ENCODE data around the gene TNRC6B. TPM values are rescaled to one million over a fixed set of nuclear protein-coding genes. Genes with fewer than 3 reads are reported as not detected.

Gene TNRC6B
- total RNA-seq, 1 experiment from 2014 or later: 58.1 TPM

DNA sequence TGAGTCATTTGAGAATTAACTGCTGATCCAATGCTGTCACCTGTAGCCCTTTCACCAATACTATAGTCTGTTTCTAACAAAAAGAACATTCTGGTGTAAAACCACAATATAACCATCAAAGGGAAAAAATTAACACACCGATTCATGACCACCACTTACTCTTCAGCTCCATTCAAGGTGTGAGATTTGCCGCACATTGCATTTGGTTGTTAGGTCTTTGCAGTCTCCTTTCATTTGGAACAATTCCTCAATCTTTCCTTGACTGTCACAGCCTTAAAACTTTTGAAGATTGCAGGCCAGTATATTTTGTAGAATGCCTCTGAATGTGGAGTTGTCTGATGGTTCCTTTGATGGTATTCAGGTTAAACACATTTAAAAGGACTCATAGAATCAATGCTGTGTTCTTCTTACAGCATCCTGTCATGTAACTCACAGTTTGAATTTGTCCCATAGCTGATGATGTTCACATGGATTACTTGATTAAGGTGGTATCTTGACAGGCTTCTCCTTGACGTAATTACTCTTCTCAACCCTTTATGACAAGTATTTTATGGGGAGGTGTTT is 63.6 kb downstream of the TNRC6B start:
- Mint-ChIP-seq H3K9me3 (no peaks in the 10 kb centered on the region), H3K27me3 (ENCODE audit: low read depth) (no peaks in the 10 kb centered on the region), H3K4me1 (peaks cover 55 to 61% of the 10 kb centered on the region in 2 experiments), H3K4me3 (no peak overlapping the region), H3K27ac (peak overlapping the region in 1 of 3 experiments; percentile 65; a peak in 1 of 7 replicates), H3K36me3 (ENCODE audit: insufficient read depth in 1 of 3, low read depth in 3 of 3) (peaks cover 0 to 14% (median 8%) of the 10 kb centered on the region in 3 experiments; a peak in 6 of 7 replicates)
- H3K18ac ChIP-seq (ENCODE audit: insufficient read length, low read depth, low read length): no peak overlapping the region
- no peak overlapping the region for H2BK20ac ChIP-seq (ENCODE audit: low read depth, low read length, poor library complexity, severe bottlenecking)
- peaks cover 4% of the 10 kb centered on the region; the same call in 1 of the 2 replicates for H3K4me1 ChIP-seq (ENCODE audit: insufficient read depth, low read length)
- H3K9ac ChIP-seq (ENCODE audit: extremely low read depth, insufficient read length, low read length): no peak overlapping the region
- H3K79me2 ChIP-seq (ENCODE audit: insufficient read depth, low read length): peaks cover 42% of the 10 kb centered on the region; the same call in 1 of the 2 replicates
- no peaks in the 10 kb centered on the region for H3K23me2 ChIP-seq (ENCODE audit: insufficient read length, low read depth, low read length, poor library complexity, severe bottlenecking)
- H4K8ac ChIP-seq (replicated peaks; ENCODE audit: insufficient read length, low read depth, low read length): no peak overlapping the region
- peaks cover 3% of the 10 kb centered on the region for H4K20me1 ChIP-seq (ENCODE audit: control insufficient read depth, insufficient read depth, insufficient read length)
- no peak overlapping the region for H2AFZ ChIP-seq (ENCODE audit: low read length)
- peaks cover 14% of the 10 kb centered on the region for H3K79me1 ChIP-seq (ENCODE audit: insufficient read depth, low read depth, low read length, poor library complexity, severe bottlenecking)
- no peak overlapping the region for H3K14ac ChIP-seq (ENCODE audit: insufficient read depth, low read length)
- no peak overlapping the region for H2AK5ac ChIP-seq (ENCODE audit: insufficient read length, low read length)
- no peak overlapping the region for H2BK15ac ChIP-seq (ENCODE audit: low read depth, low read length)
- peak; percentile 3 for DNase-seq
- WGBS (ENCODE audit: extremely low coverage, insufficient read length, low lambda C conversion rate): no CpG with 5 or more reads among the region's 3 CpGs
- no peak overlapping the region for H2BK12ac ChIP-seq (ENCODE audit: insufficient read length, low read depth, low read length)
- H3K56ac ChIP-seq (ENCODE audit: insufficient read length, low read depth, low read length): no peak overlapping the region
- no peaks in the 10 kb centered on the region for H3K9me3 ChIP-seq (ENCODE audit: control insufficient read depth, low read depth, low read length)
- H3T11ph ChIP-seq (ENCODE audit: low read length): no peak overlapping the region
- H3K4me2 ChIP-seq (ENCODE audit: insufficient read depth, insufficient read length, low read length): no peak overlapping the region
- H3K23ac ChIP-seq (ENCODE audit: insufficient read length, low read depth, low read length): no peak overlapping the region
- TF ChIP-seq, protein P1, sequence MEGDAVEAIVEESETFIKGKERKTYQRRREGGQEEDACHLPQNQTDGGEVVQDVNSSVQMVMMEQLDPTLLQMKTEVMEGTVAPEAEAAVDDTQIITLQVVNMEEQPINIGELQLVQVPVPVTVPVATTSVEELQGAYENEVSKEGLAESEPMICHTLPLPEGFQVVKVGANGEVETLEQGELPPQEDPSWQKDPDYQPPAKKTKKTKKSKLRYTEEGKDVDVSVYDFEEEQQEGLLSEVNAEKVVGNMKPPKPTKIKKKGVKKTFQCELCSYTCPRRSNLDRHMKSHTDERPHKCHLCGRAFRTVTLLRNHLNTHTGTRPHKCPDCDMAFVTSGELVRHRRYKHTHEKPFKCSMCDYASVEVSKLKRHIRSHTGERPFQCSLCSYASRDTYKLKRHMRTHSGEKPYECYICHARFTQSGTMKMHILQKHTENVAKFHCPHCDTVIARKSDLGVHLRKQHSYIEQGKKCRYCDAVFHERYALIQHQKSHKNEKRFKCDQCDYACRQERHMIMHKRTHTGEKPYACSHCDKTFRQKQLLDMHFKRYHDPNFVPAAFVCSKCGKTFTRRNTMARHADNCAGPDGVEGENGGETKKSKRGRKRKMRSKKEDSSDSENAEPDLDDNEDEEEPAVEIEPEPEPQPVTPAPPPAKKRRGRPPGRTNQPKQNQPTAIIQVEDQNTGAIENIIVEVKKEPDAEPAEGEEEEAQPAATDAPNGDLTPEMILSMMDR (conservative IDR thresholded peaks at IDR 0.05): no peak
- no peak overlapping the region for H2BK120ac ChIP-seq (ENCODE audit: low read depth, low read length, poor library complexity, severe bottlenecking)
- H3K27ac ChIP-seq (ENCODE audit: insufficient read length, low read depth, low read length): no peak overlapping the region
- H3K4ac ChIP-seq (ENCODE audit: low read depth, low read length): no peak overlapping the region
- no peaks in the 10 kb centered on the region for H3K27me3 ChIP-seq (ENCODE audit: insufficient read depth, low read length)
- no peak overlapping the region for H2BK5ac ChIP-seq (ENCODE audit: insufficient read length, low read length)
- H4K5ac ChIP-seq (ENCODE audit: insufficient read length, low read depth, low read length): no peak overlapping the region
- no peak overlapping the region for H4K91ac ChIP-seq (ENCODE audit: insufficient read length, low read depth, low read length)

Measured in H9 (cell line).